ENCODE data around the gene PSAPL1.
A peak's percentile ranks its signal among the peaks of the same experiment; 100 is the strongest.

The PSAPL1 gene, protein sequence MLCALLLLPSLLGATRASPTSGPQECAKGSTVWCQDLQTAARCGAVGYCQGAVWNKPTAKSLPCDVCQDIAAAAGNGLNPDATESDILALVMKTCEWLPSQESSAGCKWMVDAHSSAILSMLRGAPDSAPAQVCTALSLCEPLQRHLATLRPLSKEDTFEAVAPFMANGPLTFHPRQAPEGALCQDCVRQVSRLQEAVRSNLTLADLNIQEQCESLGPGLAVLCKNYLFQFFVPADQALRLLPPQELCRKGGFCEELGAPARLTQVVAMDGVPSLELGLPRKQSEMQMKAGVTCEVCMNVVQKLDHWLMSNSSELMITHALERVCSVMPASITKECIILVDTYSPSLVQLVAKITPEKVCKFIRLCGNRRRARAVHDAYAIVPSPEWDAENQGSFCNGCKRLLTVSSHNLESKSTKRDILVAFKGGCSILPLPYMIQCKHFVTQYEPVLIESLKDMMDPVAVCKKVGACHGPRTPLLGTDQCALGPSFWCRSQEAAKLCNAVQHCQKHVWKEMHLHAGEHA

DNA sequence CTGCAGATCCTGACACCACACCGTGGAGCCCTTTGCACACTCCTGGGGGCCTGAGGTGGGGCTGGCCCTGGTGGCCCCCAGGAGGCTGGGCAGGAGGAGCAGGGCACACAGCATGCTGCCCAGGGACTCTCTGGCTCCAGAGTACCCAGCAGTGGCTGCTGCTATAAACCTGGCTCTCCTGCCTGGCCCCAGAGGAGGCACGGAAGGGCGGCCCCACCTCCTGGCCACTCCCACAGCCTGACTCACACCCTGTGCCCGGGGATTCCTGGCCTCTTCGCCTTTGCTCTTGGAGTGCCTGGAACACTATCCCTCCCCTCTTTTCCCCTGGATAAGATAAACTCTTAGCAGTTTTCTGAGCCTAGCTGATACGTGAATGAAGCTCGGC is at the start of gene PSAPL1:
PSAPL1 (minus strand) TSS at position 165 of the 385 bp plus-strand sequence; CDS start at position 114, 51 bp downstream.
- DNase-seq, result no peak

DNA sequence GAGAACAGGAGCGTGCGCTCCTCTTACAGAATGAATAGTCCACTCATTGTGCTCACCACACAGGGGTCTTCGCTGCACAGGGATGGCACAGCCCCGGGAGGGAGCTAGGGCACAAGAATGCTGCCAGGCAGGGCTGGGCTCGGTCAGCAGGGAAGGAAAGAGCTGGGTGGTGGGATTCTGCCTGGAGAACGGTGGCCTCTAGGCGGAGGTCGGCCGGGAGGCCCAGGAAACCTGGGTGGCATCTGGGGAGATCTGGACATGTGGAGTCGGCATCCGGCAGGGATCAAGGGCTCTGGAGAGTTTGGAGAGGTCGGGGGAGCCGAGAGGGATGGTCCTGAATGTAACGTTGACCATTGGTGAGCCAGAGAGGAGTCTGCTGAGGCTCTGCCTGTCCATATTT is 46.5 kb upstream of the PSAPL1 start:
- no peak for DNase-seq

DNA sequence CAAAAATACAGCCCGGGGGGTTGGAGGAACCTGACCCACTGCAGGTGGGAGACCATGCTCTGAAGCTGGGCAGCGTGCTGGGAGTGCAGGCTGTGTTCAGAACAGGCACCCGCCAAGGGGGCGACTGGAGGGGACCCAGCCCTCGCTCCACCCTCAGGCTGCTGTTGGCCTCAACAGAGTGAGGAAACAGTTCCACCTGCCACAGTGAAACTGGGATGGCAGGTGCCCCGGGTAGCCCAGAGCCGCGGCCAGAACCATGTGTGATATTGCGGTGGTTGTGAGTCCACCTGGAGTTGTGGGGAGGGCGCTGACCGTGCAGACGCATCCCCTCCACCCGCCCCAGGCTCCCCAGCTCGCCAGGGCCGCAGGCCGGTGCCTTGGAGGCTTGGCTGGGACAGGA is 45.7 kb upstream of the PSAPL1 start:
- no peak for DNase-seq

DNA sequence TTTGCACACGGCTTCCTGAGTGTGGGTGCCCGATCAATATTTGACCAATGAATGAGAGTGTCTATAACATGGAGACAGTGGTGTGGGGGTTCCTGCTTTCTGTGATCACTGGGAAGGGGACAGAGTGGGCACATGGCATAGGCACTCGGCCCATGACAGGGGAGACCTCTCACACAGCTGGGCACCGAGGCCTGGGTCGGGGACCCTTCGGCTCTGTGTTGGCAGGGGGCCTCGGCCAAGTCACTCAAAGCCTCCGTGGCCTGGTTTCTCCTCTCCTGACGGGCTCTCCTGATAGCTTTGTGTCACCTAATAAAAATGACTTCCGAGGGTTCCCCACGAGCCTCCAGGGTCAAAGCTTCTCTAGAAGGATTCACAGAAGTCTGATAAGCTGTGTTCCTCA is 43.9 kb upstream of the PSAPL1 start:
- DNase-seq, result no peak

DNA sequence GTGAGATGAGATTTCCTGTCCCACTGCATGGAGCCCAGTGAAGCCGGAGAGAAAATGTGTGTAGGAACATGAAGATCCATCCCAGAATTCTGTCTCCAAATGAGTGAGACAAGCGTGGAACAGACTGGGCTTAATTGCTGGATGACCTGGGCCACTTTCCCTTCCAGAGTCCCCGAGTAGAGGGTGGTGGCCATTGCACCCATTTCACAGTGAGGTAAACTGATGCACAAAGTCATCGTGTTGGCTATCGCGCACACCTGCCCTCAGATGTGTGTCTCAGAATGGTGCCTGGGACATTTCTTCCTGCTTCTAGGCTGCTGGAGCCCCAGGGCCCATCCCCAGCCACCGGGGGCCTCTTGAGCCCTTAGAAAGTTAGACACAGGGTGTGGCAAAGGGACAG is 43.0 kb upstream of the PSAPL1 start:
- no peak for DNase-seq

DNA sequence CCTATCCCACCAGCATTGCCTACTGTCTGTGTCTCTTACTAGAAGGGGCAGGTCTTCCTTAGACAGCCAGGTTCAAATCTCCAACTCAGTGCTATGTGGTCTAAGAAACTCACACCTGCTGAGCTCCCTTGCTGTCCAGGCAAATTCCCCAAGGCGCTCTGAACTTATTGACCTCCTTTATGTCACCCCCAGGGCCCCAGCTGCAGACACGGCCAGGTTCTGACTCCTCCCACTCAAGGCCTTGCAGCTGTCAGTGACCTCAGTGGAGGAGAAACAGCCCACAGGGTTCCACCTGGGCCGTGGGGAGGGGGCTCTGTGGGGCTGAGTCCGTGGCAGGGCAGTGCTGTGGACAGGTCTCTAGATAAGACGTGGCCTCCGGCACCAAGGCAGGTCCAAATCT is 42.1 kb upstream of the PSAPL1 start:
- no peak for DNase-seq

DNA sequence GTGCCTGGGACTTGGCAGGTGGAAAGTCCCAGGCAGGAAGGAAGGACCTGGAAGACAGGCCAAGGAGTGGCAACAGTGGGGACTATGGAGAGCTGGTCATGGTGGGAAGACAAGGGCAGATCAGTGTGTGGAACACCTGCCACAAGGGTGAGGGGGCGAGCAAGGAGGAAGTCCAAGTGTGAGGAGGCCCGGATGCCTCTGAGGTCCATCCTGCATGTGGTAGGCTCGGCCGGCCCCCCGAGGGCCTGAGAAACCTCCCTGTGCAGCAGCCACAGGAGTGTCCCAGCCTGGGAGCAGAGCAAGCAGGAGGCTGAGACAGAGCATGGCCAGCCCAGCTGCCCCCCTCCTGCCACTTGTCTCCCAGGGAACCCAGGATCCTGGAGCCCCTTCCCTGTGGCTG is 40.5 kb upstream of the PSAPL1 start:
- DNase-seq, result no peak

DNA sequence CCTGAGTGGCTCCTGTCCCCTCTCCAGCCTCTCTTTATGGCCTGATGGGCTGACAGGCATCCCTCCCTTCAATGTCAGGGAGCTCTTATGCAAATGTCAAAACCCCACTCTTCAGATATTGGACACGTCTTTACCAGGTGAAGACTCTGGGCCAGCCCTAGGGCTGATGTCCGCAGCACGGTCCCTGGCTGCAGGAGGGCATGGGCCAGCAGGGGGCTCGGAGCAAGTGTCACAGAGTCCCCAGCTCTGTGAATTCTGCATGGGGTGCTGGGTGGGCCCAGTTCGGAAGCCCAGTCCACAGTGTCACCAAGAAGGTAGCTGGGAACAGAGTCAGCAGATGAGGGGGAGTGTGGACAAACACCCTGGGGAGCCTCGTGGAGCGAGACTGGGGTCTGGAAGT is 39.6 kb upstream of the PSAPL1 start:
- DNase-seq, result no peak

DNA sequence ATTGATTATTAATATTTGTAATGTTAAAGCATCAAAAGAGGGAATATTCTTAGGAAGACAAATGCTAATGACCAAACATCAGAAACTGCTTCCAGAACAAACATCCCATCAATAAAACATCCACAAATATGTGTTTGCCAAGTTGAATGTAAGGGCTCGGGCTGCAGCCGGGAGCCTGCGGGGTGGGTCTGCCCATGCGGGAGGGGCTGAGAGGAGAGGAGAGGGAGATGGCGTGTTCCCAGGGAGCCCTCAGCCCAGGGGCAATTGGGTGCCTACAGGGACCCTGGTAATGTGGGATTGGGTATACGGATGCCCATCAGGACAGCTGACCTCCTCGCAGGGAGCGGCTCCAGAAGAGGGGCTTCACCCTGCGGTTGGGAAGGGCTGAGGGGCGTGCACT is 38.4 kb upstream of the PSAPL1 start:
- DNase-seq, result no peak

DNA sequence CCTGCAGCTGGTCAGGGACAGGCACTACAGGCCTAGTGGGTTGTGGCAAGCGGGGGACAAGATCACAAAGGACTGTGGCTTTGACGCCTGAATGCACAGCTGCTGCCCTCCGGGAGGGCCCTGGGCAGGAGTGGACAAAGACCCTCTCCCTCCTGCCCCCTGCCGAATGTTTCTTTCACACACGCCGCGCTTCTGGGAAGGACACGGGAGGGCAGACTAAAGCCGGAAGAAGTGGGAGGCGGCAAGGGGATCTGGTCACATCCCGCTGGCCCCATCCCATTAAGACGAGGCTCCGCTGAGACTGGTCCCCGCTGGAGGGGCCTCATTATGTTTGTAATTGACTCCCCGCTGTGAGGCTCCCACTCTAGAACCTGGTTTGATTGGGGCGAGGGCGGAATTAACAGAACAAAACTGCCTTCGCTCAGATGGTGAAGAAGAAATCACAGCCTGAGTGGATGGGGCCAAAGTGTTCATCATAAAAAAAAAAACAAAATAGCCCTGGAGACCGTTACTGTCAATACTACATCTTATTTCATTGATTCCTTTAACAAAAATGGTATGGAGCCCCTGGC is 37.8 kb upstream of the PSAPL1 start:
- DNase-seq, result no peak

DNA sequence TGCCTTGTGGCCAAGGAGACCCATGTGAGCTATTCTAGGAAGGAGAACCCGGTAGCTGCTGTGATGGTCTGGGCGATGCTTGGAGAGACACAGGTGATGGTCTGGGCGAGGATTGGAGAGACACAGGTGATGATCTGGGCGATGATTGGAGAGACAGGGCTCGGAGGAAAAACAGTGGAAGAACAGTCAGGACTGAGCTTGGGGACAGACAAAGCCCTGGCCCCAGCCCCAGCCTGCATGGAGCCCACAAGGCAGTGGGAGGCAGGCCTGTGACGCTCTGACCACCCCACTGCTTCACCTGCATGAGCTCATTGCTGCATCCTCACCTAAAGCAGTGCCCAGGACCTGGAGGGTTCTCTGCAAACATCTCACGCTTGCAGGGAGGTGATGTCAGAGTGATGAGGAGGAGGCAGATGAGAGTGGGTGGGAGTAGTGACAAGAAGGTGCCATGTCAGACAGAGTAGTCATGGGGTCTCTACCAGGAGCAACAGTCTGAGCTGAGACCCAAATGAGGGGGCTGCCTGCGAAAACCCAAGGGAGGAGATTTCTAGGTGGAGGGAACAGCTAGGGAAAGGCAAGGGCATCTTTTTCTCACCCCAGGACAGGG is 35.9 kb upstream of the PSAPL1 start:
- DNase-seq, result no peak

DNA sequence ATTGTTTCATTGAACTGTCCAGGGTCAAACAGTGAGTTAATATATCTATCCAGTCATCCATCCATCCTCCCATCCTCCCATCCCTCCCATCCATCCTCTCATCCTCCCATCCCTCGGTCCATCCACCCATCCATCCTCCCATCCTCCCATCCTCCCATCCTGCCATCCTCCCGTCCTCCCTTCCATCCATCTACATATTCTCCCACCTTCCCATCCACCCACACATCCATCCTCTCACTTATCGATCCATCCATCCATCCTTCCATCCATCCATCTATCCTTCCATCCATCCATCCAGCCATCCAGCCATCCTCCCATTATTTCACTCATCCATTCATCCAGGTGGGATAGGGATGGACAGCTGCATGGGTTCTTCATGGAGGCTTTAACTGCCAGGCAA is 35.4 kb upstream of the PSAPL1 start:
- no peak for DNase-seq

DNA sequence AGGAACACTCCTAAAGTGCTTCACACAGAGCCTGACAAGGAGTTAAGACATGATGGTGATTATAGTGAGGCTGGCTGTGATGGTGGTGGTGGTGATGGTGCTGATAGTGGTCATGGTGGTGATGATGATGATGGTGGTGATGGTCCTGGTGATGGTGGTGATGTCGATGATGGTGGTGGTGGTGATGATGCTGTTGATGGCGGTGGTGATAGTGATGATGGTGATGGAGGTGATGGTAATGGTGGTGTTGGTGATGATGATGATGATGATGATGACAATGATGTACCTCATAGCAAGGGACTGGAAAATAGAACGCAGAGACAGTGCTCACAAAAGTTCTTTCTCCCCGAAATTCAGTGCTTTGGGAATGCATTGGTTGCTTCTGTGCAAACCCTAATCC is 34.3 kb upstream of the PSAPL1 start:
- DNase-seq, result no peak

DNA sequence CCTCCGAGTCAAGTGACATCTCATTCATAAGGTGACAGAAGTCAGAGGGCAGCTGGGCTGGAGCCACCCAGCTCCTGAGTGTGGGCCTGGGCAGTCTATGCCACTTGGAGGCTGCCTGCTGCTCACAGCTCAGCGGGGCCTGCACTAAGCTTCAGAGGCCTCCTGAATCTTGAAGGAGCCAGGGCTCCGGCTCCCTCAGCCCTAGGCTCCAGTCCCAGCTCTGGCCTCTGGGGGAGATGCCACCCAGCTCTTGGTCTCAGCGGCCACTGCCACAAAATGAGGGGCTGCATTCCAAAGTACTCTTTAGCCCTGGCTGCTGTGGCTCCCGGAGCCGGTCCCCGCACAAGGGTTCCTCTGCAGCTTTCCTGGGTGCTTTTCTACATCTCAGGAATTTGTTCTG is 32.7 kb upstream of the PSAPL1 start:
- no peak for DNase-seq

DNA sequence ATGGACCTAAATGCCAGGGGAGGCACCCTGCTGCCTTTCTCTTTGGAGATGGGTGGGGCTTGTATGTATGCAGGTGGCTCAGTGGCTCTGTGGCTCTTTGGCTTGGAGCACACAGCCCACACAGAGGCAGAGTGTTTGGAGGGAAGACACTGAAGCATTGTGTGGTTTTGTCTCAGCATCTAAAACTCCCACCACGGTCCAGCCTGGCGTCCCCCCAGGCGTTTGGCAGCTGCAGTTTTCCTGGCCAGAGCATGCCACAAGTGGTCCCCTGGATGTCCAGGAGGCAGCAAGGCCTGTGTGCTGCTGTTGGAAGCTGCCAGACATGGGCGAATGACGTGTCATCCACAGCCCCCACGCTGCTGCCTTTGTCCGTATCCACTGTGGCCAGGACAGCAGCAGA is 32.2 kb upstream of the PSAPL1 start:
- DNase-seq, result no peak

DNA sequence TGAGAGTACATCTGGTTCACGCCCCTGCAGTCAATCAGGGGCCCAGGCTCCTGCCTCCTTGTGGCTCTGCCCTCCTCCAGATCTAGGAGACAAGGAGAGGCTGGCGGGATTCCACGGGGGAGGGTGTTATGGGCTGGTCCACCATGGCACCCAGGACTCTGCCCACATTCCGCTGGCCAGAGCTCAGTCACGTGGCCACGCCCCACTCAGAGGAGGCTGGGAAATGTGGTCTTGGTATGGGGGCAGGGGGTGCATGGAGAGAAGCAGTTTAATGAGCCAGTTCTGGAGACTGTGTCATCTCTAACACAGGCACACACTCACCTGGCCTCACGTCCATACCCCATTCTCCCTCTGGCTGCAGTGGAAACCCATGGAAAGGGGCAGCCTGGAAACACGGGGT is 31.5 kb upstream of the PSAPL1 start:
- DNase-seq, result no peak

DNA sequence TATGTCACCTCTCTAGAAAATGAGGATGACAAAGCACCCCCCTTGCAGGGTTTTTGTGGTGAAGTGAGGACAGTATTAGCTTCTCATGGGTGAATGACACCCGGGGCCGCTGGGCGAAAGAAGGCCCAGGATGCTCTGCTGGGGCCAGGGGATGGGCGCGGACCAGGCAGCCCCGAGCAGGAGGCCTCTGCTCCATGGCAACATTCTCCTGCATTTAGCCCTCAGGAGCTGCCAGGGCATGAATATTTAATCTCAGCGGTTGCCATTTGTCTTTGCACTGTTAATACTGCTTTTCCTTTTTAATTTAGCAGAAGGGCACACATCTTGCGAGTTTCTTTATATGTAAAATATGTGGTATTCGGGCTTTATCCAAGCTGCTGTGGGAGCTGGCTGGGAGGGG is 30.3 kb upstream of the PSAPL1 start:
- no peak for DNase-seq

DNA sequence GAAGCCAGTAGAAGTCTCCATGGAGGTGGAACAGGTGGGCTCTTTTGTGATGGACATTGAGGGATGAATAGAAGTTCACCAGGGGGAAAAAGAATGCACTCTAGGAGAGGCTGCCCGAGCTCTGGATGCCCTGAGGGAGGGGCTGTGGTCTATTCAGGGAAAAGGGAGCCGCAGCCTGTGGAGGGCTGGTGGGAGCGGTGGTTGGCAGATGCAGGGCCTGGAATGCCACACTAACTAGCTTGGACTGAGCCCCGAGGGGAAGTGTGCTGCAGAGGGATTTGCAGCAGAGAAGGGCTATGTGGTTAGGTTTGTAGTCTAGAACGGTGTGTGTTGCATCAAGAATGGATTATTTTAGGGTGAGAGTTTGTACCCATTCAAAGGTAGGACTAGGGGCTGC is 29.5 kb upstream of the PSAPL1 start:
- DNase-seq, result no peak

DNA sequence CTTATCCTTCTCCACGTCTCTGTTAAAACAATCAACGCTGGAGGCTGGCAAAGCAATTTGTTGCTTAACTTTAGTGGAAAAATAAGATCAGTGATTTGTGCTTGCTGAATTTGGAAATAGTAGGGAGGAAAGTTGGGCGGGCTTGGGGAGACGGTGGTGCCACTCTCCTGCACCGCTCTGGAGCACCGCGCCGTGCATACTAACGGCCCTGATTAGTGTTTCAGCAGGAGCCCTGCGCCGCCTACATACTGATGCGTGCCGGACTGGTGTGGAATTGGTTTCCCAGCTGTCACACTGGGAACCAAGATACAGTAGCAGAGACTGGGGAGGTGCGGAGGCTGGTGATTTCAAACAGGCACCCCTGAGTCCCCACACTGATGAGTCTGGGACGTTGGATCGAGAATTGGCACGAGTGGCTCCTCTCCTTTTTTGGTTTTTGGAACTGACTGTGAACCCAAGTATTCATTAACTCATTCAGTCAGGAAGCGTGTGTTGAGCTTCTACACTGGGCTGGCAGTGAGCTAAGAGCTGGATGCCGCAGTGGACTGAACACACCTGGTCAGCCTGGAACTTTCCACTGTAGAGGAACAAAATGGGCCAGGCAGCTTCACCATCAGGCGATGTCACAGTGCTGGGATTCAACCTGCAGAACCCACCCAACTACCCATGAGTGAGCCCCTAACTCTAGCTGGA is 29.0 kb upstream of the PSAPL1 start:
- DNase-seq, result no peak

DNA sequence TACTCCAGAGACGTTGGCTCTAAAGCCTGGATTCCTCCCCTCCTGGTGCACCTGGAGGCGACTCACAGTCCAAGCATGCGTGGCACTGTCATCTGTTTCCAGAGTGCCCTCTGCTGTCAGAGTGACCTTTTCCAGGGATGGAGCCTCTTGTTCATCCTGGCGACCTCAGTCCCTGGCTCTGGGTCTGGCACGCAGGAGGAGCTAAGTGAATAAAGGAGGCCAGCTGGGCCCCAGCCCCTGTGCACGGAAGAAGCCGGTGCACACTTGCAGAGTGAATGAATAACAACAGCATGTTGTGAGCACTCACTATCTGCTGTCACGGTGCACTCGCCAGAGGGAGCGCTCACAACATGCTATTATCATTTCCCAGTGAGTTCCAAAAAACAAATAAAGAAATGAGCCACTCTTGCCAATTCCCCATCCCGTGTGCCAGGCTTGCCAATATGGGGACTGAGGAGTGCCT is 27.8 kb upstream of the PSAPL1 start:
- DNase-seq, result peak; percentile 55

DNA sequence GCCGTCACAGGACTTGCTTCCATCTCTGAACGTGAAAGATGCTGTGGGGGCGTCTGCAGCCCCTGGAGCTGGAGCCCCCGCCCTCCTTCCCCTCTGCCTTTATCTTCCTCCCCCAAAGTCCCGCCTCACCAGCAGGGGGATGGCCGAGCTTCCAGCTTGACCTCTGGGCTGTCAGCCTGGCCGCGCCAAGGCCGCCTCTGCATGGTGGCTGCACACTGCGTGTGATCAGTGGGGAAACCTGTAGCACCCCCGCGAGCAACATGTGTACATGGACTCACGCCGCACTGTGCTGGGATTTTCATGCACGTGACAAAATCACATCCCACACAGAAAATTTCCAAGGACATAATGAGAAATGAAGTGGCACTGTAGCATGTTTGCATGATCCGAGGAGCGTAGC is 26.5 kb upstream of the PSAPL1 start:
- no peak for DNase-seq

DNA sequence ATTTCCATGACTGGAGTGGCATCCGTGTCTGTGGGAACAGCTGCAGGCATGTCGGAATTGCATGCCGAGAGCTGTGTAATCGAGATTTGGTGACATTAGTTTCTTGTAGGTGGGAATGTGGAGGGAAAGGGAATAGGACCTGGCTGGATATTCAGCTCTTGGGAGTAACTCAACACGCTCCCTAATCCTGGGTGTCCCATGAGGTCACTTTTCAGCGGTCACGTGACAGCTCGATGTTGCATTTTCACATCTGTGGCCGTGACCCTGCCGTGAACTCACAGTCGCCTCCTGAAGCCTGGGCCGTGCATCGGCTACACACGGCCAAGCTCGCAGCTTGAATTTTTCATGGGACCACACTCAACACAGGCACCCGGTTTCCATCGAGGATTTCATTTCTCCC is 25.8 kb upstream of the PSAPL1 start:
- DNase-seq, result no peak

DNA sequence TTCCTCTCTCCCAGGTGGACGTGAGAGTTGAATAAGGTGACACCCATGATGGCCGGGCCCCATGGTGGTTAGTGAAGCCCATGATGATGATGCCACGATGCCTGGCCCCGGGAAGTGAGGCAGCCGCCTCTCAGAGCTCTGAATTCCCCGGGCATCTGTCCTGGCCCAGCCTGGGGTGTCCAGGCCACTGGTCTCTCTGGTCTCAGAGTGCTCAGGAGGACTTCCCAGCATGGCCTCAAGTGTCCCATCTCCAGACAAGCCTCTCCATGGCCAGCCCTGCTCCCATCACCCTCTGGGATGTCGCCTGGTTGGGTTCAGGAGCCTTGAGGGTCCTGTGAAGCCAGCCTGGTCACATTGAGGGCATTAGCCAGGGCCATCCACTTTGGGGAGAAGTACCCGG is 24.7 kb upstream of the PSAPL1 start:
- DNase-seq, result no peak

DNA sequence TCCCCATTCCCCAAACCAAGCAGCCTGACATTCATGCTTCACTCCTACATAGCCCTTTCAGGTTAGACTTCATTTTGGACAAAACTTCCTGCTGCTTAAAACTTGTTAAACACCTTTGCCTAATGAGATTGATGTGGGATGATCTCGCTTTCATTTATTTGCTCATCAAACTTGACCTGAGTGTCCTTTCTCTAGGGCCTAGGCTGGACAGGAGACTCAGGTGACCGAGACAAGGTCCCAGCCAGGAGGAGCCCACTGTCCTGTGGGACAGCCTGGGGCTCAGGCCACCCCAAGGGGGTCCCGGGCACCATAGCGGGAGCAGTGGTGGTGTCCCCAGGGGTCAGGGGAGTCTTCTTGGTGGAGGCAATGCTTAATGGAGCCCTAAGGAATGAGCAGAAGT is 23.7 kb upstream of the PSAPL1 start:
- no peak for DNase-seq

Data from DMS153 (cell line).